Measurements from ENCODE around the gene PRELID1. TPM values are rescaled to one million over a fixed set of nuclear protein-coding genes. Genes with fewer than 3 reads are reported as not detected.
"Not testable (repeated sequence)": the region's sequence is repeated elsewhere in the genome, so short reads cannot be mapped to it uniquely, and the experiment has no call there.

The PRELID1 gene
- total RNA-seq, 1 donor from 2014 or later, result 34.1 TPM

DNA sequence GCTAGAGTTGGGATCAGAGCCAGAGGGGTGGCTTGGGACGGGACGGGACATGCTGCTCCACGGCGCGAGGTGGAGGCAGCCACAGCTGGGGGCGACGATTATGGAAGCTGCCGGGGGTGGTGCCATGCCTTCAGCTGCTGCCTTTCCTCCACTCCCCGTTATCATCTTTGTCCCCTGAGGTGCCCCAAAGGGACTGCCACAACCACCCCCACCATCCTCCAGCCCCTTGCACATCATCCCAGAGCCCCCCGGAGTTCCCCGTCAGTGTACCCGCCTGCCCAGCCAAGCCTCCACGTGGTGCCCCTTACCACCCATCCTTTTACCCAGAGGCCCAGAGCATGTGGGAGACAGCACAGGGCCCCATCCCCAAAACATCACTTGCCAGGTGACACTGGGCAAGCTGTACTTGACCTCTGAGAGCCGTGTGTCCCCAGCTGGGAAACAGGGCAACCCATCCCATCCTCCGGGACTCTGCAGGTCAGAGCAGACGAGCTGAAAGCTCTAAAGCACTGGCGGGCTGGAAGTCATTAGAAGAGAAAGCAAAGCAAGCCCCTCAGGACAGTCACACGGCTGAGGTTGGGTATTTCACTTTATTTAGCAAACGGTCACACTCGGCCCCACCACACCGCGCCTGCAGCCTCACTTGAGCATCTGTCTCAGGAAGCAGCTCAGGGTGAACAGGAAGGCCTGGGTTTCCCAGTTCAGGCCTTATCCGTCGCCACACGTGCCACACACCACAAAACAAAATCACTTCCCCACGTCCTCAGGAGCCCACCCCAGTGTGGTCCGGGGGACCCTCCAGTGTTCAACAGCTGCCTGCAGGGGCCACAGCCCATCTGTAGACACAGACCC lies 27.6 kb downstream of the PRELID1 start:
- intact Hi-C loops (cut with DNase I), result no loop called here
- ATAC-seq, result no peak
- peak; percentile 35 for DNase-seq (ENCODE audit: missing footprints)

DNA sequence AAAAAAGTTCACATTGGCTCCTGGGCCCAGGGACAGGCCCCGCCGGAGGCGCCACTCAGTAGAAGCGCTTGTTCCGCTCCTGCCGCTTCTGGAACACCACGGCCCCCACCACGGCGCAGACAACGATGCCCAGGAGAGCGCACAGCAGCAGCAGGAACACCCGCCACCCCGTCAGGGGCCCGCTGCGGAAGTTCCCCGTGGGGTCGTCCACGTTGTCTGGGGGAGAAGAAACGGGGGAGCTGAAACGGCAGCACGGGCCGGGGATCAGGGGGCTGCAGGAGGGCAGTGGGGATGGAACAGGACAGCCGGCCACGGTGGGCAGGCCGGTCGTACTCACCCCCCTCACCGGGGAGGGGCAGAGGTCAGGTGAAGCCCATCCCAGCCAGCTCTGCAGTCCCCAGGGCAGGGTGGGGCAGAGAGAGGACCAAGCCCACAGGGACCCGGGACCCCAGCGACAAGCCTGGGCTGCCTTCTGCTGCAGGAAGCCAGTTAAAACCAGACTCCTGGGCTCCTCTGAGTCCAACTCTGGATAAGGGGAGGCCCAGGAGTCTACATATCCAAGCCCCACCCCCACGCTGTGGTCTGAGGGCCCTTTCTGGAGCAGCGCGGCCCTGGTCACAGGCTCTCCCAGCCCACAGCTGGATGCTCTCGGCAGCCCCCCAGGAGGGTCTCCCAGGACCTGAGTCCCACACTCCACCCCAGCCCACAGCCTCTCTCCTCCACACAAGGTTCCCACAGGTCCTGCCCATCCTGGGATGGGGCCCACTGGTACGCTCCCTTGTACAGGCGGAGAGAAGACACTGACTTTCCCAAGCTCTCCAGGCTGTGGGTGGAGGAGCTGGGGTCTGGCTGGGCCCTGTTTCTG lies 28.7 kb downstream of the PRELID1 start:
- intact Hi-C loops (cut with DNase I), result no loop called here
- no peak for DNase-seq (ENCODE audit: missing footprints)
- ATAC-seq, result no peak

DNA sequence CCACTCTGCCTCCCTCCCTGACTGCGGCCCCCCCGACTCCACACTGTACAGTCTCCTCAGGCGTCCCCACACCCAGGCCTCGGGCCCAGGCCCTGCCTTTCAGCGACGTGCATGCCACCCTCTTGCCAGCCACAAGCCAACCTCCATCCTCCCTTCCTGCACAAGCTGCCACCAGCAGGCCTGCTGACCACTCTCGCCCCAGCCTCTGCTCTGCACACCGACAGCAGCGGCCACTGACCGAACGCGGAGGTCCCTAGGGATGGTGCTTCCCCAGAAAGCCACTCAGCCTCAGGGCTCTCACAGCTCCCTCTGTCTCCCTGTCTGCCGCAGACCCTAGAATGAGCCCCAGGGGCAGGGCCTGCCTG lies 29.3 kb downstream of the PRELID1 start:
- DNase-seq (ENCODE audit: missing footprints), result peak; percentile 53
- ATAC-seq, result no peak
- intact Hi-C loops (cut with DNase I), result no loop called here

DNA sequence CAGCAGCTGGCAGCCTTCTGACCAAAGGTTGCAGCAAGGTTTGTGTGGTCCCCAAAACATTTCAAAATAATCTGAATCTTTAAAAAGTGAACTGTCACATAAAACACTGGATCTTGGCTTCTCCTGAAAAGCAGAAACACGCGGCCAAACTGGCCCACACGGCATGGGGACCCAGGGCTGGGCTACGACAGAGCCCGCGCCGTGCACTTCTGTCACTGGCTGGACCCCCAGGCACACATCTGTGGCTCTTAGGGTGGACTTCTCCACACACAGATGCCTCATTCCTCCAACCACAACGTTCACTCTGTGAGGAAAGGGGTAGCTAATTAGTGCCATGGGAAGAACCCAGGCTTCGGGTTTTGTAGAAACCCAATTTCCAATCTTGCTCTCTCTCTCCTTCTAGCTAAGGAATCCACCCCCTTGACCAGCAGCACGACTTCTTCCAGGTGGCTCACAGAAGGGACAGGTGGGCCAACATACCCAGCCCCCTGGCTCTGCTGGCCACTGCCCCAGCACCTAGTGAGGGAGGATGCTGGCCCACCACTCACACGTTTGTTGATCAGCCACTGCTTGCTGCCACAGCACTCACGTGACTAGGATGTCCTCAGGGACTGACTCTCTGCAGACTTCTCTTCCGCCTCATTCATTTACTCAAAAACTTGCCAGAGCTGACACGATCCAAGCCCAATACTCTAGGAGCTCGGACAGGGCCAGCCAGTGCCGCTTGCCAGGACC lies 30.0 kb downstream of the PRELID1 start:
- intact Hi-C loops (cut with DNase I), result no loop called here
- DNase-seq (ENCODE audit: missing footprints), result no peak
- no peak for ATAC-seq

DNA sequence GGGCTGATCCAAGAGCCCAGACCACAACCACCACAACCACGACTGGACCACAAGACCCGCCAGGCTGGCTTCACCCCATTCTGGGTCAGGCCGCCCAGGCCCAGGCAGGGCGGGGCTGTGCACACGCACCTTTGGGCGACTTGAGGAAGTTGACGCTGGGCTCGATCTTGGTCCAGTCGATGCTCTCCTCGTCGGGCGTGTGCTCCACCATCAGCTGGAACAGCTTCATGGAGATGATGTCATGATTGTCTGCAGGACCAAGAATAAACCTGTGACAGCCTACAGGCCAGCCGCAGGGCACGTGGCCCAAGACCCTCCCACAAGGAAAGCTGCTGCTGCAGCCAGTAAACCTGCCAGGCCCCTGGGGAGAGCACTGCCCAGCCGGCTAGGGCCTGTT lies 30.6 kb downstream of the PRELID1 start:
- peak; percentile 23 for DNase-seq (ENCODE audit: missing footprints)
- no peak for ATAC-seq
- intact Hi-C loops (cut with DNase I), result no loop called here

DNA sequence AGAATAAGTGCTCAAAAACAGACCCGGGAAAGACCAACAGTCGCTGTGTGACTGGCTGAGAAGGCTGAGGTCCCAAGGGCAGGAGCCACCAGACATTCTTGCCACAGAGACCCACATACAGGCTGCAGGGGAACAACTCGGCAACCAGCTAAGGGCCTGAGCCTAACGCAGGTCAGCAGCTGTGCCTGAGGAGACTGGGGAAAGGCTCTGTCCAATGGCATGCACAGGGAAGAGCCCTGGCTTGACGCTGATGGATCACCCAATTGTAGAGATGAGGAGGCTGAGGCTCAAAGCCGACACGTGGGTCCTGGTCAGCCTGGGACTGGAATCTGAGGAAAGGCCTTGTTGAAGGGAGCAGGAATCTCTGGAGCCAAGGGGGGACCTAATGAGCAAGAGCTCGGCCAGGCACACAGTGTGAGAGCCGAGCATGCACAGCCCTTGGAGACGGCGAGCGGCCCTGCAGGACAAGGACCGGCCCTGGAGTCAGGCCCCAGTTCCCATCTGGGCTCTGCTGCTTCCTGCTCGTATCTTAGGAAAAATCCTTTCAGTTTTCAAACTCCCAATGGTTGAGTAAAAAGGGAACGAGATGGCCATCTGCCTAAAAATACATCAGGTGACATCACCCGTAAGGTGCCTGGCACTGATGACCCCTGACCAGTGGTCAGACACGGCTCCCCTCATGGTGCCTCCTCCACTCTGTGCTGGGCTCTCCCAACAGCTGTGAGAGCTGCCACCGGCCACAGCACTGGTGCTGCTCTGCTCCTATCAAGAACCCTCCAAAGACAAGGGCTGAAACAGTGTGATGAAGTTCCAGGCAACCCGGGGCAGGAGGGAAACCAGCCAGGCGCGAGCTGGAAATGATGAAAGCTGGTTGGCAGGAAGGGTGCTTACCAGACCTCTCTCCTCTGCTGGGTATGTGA lies 31.4 kb downstream of the PRELID1 start:
- intact Hi-C loops (cut with DNase I), result no loop called here
- peak; percentile 76 for ATAC-seq
- DNase-seq (ENCODE audit: missing footprints), result peak; percentile 42

DNA sequence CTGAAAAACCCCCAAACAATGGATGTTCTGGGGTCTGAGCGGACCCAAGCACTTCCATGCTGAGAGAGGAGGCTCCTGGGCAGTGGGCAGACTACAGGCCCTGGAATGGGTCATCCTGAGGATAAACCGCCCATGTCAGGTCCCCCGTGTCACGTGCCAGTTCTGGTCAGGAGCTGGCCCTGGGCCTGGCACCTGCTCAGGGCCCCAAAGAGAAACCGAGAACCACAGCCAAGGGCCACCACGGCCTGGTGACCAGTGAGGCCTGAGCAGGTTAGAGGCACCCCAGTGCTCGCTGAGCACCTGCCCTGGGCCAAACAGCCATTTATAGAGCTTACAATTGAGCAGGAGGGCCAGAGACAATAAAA lies 32.1 kb downstream of the PRELID1 start:
- DNase-seq (ENCODE audit: missing footprints), result peak; percentile 58
- intact Hi-C loops (cut with DNase I), result no loop called here
- ATAC-seq, result peak; percentile 36

DNA sequence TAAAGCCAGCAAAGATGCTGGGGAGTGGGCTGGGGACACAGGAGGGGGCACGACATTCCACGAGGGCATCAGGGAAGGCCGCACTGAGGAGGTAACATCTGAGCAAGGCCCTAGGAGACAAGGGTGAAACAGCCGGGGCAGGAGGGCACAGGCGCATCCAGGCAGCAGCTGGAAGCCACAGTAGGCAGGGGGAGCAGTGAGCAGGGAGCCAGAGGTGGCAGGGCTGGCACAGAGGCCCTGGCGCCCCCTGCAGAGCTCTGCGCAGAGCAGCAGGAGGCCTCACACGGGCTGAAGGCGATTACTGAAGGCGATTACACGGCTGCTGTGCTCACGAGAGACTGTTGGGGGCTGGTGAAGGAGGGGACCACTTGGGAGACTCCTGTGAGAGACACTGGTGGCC lies 32.5 kb downstream of the PRELID1 start:
- ATAC-seq (no peak), DNase-seq (ENCODE audit: missing footprints) (peak; percentile 48)
- intact Hi-C loops (cut with DNase I), result no loop called here

DNA sequence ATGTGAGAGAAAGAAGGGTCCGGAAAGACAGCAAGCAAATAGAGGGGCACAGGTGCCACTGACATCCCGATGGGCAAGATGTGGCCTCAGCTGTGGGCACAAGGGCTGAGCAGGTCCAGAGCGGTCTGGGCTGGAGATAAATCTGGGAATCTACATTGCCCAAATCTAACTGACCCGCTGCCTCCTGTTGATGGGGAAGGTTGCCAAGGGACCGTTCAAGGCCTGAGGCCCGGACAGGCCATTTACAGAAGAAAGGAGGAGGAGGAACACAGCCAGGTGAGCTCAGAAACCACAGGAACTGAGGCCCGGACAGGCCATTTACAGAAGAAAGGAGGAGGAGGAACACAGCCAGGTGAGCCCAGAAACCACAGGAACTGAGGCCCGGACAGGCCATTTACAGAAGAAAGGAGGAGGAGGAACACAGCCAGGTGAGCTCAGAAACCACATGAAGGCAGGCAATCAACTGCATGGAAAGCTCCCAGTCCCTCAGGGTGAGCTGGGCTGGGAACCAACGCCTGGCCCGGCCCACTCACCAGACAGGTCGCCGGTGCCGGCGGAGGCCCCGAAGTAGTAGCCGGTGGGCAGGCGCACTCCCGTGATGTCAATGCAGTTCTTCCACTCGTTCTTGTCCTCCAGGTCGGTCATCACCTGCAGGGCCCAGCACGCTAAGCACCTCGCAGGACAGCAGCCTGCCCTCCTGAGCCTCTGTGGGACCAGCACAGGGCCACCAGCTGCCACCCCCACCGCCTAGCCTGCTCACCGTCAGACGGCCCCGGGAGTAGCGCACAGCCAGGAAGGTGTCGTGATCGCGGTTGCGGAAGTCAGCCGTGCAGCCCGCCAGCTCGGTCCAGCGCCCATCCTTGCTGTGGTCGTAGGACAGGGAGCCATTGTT lies 33.2 kb downstream of the PRELID1 start:
- intact Hi-C loops (cut with DNase I), result no loop called here
- DNase-seq (ENCODE audit: missing footprints) (peak; percentile 27), ATAC-seq (no peak)

DNA sequence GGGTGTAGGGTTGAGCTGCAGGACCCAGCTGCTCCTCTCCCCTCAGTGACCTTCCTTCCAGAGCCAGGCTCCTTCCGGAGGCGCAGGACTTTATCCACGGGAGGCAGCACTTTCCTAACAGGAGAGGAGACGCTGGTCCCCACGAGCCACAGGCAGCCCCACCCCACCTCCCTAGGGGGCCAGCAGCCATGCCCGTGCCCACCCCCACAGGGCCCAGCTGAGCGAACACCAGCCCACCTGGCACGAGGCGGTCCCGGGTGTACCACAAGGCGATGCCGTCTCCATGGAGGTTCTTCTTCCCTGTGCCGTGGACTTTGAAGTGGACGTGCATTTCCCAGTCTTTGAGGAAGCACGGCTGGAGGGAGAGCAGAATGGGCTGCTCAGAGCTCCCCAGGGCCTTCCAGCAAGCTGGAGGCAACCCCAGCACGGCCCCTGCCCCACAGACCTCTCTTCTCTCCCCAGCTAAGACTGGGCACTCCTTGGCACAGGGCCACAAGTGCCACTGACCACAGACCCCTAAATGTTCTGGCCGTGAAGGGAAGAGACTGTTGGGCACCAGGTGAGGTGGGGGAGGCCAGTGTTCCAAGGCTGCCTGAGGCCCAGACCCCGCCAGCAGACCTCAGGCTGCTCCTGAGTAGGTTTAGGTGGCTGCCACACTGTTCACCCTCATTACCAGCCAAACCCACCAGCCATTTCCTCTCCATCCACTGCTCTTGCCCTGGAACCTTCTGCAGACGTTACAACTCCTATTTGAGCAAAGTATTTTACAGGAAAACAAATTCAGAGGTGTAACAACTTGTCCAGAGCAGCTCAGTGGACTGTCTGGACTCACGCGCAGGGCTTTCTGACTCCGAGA lies 34.9 kb downstream of the PRELID1 start:
- ATAC-seq, result no peak
- intact Hi-C loops (cut with DNase I), result no loop called here
- DNase-seq (ENCODE audit: missing footprints), result no peak

DNA sequence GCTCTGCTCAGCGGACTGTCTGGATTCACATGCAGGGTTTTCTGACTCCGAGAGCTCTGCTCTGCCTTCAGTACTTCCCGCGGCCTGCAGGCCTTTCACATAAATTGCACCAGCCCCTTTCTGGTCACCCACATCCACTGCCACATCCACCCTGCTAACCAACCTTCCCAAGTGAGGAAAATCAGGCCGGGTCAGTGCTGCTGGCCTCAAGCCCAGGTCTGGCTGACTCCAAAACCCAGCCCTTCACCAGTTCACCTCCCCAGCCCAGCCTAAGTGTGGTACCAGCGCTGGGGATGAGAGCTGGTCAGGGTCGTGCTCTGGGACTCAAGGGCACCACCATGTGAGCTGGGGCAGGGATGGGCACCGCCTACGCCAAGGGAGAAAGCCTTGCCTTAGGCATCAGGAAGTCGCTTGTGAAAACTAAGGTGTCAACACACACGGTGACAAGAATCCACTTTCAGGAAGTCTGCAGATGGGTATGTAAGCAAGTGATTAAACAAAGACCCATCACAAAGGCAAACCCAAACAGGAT lies 35.6 kb downstream of the PRELID1 start:
- DNase-seq (ENCODE audit: missing footprints) (peak; percentile 53), ATAC-seq (no peak)
- intact Hi-C loops (cut with DNase I), result no loop called here

DNA sequence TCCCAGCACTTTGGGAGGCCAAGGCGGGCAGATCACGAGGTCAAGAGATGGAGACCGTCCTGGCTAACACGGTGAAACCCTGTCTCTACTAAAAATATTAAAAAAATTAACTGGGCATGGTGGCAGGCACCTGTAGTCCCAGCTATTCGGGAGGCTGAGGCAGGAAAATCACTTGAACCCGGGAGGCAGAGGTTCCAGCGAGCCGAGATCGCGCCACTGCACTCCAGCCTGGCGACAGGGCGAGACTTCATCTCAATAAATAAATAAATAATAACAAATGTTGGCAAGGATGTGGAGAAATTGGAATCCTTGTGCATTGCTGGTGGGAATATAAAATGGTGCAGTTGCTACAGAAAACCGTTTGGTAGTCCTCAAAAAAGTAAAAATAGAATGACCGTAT lies 39.4 kb downstream of the PRELID1 start:
- DNase-seq (ENCODE audit: missing footprints); intact Hi-C loops (cut with DNase I); ATAC-seq: not testable (repeated sequence)

DNA sequence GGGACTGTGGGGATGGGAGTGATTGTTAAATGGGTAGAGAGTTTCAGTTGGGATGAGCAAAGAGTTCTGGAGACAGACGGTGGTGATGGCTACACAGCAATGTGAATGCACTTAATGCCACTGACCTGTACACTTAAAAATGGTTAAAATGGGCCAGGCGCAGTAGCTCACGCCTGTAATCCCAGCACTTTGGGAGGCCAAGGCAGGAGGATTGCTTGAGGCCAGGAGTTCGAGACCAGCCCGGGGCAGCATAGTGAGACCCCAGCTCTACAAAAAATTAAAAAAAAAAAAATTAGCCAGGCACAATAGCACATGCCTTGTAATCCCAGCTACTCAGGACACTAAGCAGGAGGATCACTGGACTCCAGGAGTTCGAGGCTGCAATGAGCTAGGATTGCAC lies 40.2 kb downstream of the PRELID1 start:
- DNase-seq (ENCODE audit: missing footprints), result no peak
- ATAC-seq, result no peak
- intact Hi-C loops (cut with DNase I), result no loop called here

DNA sequence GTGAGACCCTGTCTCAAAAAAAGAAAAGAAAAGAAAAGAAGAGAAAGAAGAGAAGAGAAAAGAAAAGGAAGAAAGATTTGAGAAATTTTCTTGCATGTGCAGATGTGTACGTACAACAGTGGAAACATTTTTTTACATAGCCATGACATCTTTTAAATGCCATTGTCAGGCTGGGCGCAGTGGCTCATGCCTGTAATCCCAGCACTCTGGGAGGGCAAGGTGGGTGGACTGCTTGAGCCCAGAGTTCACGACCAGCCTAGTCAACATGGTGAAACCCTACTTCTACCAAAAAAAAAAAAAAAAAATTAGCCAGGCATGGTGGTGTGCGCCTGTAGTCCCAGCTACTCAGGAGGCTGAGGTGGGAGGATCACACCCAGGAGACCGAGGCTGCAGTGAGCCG lies 41.3 kb downstream of the PRELID1 start:
- intact Hi-C loops (cut with DNase I), result no loop called here
- ATAC-seq (no peak), DNase-seq (ENCODE audit: missing footprints) (no peak)

DNA sequence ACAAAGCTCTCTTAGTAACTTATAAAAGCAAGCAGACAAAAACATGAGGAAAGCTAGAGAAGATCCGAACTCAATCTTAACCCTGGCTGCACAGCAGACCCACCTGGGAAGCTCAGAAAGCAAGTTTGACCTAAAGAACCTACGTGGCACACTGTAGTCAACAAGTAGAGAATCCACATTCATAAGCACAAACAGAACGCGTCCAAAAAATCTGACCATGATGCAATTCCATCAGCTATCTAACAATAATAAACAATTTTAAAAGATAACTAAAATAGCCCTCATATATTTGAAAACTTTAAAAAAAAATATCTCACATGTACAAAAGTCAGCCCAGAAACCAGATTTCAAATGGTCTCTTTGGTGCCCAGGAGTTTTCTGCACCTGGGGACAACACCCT lies 43.2 kb downstream of the PRELID1 start:
- intact Hi-C loops (cut with DNase I), result no loop called here
- DNase-seq (ENCODE audit: missing footprints) (no peak), ATAC-seq (no peak)

DNA sequence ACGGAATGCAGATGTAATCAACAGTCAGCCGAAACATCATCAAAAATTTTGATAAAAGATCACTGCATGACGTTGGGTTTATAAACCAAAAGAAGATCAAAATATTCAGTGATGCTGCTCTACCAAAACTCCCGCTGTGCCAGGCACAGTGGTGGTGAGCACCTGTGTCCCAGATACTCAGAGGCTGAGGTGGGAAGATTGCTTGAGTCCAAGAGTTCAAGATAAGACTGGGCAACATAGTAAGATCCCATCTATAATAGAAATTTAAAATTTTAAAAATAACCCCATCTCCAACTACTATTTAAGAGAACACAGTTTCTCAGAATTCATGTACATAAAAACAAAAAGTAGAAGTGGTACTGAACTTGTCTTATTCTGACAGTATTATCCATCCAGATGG lies 44.1 kb downstream of the PRELID1 start:
- ATAC-seq, result no peak
- DNase-seq (ENCODE audit: missing footprints), result no peak
- intact Hi-C loops (cut with DNase I), result no loop called here

DNA sequence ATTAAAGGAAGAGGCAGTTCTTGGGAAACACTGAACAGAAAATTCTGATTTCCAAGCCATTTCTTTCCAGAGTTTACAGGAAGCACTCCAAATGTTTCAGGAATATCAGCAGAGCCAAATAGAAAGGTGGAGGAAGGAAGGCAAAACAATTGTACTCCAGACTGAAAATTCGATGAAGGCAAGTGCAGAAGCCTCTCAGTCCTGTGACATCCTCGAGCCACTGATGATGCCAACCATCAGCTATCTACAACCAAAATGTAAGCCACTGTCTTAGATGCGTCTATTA lies 45.7 kb downstream of the PRELID1 start:
- ATAC-seq (no peak), DNase-seq (ENCODE audit: missing footprints) (no peak)
- intact Hi-C loops (cut with DNase I), result no loop called here

Measured in Right ventricle myocardium inferior (tissue), 1 donor.